ENCODE measurements around the gene CRELD2.

The CRELD2 gene

DNA sequence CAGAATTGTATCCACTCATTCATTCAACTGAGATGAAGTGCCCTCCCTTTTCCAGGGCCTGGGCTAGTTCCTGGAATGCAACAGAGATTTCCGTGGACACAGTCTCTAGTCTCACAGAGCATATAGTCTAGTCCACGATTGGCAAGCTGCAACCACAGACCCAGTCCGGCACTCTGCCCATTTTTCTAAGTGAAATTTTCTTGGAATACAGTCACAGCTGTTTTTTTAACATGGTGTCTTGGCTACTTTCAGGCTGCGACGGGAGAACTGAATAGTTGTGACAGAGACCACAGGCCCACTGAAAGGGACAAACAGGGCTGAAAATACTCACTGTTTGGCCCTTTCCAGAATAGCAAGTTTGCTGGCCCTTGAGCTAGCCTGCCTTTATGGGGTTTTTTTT is 29.4 kb upstream of the CRELD2 start:
- DNase-seq: no peak

DNA sequence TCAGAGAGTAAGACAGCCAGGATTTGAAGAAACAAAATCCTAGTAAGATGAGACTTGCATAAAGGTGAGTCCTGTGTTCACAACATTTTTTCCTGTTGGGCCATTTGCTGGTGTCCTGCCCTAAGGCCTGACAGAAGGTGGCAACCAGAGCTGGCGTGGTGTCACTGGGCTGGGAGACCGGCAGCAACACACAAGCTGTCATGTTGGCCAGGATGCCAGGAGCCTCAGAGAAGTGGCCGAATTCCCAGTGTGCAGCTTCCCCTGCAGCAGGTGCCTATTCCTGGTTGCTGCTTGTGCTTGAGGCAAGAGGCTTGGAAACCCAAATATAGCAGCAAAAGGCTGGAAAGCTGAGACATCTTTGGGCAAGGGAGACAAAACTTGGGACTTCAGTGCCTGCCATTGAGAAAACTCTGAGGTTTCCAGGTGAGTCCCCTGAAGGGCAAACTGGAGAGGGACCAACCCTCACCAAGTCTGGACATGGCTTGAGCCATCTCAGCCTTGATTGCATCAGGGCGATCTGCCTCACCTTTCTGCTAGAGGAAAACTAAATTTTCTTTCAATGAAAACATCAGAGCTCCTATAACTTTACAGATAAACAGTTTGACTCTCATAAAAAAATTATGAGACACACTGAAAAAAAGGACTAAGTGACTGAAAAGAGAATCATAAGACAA is 26.1 kb upstream of the CRELD2 start:
- no peak for DNase-seq

DNA sequence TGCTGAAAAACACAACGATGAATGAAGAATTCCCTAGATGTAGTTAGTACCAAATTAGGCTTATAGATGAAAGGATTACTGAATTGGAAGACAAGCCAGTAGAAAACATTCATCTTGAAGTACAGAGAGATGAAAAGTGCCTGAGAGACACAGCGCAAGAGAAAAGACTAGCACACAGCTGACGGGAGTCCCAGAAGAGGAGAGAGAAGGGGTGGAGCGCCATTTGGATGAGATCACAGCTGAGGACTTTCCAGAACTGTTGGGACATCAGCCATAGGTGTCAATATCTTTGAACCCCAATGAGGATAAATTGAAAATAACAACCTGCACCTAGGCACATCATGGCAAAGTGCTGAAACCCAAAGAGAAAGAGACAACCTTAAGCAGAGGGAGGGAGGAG is 25.4 kb upstream of the CRELD2 start:
- no peak for DNase-seq

DNA sequence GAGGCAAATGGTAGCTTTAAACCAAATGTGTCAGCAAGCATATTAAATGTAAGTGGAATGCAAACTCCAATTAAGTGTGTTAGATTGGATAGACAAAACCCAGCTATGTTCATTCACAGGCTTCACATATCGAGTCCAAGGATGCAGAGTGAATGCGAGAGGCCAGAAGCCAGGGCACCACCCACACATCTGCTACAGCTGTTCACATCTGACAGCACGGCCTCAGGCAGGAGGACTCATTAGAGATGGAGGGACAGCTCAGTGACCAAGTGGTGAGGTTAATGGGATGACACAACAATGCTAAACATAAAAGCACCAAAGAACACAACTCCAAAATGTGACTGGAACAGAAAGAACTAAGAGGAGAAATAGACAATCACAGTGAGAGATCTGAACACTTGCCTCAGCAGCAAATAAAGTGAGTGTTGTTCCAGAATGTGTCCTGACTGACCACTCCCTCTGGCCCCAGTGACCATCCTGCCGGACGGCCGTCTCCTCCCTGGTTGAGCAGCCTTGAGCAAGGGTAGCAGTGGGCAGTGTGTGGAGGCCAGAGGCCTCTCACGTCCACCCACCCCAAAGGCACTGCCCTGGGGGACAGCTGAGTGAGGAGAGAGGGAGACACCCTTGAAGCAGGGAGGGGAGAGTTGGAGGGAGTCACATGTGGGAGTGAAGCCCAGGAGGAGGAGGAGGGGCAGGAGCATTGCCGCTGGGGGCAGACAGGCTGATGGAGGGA is 23.9 kb upstream of the CRELD2 start:
- DNase-seq: no peak

DNA sequence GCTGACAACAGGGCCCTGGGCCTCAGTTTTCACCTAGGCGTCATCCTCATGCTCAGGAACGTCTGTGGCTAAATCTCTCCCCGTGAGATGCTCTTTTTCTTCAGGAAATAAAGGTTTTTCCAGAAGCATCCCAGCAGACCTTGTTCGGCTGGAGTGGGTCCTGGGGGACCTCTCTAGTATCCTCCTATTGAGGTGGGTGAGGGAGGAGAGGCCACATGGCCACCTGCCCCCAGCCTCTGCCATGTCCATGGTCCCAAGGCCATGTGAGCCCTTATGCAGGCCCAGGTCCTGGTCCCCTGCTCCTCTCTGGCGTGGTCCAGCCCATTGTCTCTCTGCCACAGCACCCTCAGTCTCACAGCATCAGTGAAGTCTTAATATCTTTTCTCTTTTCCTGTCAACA is 22.2 kb upstream of the CRELD2 start:
- no peak for DNase-seq

DNA sequence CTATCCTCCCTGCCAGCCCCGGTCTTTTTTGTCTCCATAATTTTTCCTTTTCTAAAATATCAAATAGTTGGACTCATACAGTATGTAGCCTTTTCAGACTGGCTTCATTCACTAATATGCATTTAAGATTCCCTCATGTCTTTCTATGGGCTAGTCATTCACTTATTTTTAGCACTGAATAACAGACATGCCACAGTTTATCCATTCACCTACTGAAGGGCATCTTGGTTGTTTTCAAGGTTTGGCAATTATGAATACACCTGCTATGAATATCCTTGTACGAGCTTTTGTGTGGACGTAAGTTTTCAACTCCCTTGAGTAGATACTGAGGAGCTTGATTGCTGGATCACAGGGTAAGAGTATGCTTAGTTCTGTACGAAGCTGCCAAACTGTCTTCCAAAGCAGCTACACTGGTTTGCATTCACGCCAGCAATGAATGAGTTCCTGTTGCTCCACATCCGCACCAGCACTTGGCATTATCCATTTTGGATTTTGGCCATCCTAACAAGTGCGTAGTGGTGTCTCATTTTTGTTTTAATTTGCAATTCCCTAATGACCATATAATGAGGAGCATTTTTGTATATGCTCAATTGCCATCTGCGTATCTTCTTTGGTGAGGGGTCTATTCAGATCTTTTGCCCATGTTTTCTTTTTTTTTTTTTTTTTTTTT is 21.3 kb upstream of the CRELD2 start:
- DNase-seq: no peak

DNA sequence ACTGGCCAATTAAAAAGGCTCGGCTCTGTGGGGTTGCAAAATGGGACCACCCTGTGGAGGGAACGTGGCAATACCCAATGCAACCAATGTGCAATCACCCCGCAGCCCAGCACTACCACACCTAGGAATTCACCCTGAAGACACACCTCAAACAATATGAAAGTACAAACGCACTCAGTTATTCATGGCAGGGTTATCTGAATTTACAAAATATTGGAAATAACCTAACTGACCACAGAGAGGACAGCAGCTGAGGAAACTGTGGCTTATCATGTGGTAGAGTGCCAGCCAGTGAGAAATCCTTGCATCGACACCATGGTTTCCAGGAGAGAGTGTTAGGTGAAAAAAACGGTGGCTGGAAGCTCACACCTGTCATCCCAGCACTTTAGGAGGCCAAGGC is 18.9 kb upstream of the CRELD2 start:
- DNase-seq: no peak

DNA sequence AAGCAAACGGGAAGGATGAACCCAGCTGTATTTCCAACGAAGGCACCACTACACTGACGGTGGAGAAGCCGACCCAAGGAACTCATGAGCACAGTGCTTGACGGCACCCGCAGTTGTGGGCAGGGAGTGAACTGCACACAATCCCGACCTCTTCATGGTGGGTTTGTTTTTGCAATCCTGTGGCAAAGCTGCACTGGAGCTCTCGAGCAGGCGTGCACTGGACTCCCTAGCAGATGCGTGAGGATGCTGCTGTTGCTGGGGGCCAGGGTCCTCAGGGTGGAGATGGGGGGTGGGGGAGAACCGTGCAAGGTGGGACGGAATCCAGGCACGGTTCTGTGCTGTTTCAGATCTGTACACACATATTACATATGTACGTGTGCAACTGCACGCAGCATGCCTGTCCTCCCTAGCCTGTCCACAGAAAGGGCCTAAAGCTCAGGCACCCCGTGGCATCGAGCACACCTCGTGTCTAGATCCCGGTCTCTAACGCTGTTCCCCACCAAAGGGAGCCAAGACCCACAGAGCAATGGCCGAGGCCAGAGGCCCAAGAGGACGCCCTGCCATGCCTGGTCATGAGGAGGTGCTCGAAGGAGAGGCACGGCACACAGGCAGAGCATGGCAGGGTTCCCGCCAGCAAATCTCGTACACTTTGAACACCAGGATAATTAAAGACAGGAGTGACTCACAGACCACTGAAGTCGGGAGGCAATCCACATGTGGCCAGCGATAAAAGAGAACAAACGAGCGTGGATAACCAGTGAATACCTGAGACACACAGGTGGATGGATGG is 17.8 kb upstream of the CRELD2 start:
- no peak for DNase-seq

DNA sequence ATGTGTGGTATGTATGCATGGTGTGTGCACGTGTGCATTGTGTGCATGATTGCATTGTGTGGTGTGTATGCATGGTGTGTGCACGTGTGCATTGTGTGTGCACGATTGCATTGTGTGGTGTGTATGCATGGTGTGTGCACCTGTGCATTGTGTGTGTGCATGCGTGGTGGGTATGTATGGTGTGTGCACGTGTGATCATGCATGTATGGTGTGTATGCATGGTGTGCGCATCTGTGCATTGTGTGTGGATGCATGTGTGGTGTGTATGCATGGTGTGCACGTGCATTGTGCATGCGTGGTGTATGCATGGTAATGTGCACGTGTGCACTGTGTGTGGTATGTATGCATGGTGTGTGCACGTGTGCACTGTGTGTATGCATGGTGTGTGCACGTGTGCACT is 17.0 kb upstream of the CRELD2 start:
- DNase-seq: no peak

DNA sequence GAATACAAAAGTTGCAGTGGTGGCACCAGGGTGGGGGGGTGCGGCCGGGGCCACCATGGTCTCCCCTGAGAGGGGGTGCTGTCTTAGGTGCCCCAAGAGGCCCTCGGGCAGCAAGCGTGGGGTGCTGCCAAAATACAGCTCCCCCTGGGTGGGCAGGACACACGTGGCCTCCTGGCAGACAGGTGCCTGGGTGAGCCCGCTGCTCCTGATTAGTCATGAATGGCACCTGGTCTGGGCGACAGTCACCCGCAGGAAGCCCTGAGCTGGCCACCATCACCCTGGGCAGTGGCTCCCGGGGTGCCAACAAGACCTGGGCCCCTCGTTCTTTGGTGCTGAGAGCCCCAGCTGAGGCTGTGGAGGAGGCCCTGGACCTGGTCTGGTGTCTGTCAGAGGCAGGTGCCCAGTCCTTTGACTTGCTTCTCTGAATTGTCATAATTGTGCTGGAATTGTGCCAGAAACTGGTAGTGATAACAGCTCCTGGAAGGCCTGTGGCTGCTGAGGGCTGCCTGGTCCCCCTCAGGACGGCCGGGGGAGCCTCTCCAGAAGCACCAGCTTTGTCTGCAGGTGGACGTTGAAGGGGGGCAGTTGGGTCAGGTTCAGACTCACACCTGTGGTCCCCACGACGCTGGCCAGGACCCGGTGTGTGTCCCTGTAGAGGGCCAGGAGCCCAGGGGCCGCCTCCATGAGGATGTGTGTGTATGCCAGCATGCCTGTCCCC is 15.0 kb upstream of the CRELD2 start:
- no peak for DNase-seq

DNA sequence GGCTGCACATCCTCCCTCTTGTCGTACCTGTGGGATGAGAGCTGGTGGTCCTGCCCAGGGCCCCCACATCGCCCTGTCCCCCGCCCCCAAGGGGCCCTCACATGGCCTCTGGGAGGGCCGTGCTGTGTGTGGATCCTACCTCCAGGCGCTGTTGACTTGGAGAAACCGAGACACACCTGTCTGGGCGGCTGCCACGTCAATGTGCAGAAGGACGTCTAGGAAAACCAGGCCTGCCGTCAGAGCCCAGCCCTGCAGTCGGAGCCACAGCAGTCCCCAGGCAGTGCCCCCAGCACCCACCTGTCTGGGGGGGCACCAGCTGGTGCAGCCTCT is 14.4 kb upstream of the CRELD2 start:
- DNase-seq: no peak

DNA sequence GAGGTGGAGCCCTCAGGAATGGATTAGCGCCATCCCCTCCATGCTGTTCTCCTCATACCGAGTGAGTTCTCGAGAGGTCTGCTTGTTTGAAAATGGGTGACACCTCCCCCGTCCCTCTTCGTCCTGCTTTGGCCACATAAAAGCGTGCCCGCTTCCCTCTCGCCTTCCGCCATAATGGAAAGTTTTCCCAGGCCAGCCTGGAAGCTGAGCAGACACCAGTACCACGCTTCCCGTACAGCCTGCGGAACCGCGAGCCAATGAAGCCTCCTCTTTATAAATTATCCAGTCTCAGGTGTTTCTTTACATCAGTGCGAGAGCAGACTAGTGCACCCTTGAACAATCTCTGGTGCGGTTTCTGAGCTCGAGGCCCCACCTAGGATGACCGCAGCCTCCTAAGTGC is 13.0 kb upstream of the CRELD2 start:
- DNase-seq: no peak

DNA sequence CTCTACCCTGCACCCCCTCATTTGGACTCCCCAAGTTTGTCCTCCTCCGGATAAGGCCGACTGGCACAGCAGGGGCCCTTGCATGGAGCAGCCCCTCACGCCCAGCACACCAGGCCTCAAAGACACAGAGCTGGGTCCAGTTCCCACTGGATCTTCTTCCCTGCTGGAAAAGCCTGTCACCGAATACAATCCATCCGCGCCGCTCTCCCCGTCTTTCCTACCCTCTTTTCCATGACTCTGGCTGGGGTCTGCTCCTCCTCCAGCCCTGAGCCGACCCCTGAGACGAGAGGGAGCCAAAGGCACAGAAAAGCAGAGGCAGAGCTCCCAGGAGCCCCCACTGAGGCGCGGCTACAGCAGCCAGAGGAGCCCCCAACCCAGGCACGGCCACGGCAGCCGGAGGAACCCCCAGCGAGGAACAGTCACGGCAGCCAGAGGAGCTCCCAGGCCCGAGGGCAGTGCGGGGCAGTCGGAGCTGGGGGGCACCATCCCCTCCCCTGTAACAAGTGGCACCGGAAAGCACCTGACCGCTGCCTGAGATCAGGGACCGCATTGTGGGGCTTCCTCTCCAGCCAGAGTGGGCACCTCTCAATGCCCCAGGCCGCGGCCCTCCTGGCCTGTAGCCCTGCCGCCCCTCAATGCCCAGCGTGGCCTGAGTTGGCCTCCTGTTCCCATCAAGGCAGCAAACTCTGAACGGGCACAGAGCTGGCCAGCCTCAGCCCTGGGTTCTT is 12.2 kb upstream of the CRELD2 start:
- no peak for DNase-seq

DNA sequence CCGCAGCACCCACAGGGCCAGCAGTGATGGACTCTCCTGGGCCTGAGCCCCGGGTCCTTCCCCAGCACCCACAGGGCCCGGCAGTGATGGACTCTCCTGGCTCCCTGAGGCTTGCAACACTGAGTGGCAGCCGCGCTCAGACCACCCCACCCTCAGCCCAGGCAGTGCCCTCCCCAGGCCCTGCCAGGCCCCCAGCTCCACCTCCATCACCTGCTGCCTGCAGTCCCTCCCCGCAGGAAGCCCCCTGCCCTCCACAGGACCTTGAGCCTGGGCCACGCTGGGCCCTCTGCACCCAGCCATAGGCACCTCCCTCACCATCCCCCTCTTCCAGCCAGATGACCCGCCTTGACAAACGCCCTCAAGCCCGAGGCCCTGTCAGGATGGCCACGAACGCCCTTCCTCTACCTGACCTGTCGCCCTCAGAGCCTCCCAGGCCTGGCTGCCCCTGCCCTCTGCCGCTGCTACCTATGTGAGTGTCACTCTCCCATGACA is 11.6 kb upstream of the CRELD2 start:
- peak; percentile 25 for DNase-seq

DNA sequence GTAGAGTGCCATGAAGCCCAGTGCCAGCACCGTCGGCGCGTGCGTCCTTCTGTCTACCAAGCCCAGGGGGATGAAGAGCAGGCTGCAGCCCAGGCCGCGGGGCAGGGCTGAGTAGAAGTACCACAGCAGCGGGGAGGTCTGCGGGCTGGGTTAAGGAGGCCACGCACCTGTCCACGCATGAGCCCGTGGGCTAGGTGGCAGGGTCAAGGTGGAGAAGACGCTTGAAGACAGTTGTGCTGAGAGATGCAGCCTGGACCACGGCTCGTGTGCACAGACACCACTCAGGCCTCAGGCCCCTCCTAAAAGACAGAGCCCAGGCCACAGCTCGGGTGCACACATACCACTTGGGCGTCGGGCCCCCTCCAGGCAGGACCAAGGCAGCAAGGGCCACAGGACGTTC is 10.6 kb upstream of the CRELD2 start:
- DNase-seq: peak; percentile 13

DNA sequence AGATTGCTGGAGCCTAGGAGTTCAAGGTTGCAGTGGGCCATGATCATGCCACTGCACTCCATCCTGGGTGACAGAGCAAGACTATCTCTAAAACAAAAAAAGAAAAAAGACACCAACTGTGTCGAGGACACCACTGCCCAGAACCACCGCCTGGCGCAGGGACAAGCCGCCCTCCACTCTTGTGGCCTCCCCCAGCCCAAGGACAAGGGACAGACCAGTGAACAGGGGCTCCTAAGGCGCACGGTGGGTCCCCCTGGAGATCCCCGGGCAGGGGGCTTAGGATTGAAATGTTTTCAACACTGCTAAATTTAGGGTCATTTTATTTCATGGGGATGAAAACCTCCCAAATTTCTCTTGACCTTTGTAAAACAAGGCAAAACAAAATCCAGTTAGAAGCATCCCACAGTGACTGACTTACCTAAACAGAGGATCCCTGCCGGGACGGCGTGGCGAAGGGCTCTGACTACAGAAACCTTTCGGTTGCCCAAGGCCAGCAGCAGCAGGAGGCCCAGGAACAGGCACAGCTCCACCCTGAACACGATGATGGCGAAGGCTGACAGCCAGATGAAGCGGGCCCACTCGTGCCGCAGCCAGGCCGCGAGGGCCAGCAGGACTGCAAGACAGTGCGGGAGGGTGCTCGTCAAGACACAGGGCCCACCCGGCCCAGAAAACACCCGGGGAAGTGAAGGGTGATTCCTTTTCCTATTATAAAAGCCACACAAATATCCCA is 8.8 kb upstream of the CRELD2 start:
- no peak for DNase-seq

DNA sequence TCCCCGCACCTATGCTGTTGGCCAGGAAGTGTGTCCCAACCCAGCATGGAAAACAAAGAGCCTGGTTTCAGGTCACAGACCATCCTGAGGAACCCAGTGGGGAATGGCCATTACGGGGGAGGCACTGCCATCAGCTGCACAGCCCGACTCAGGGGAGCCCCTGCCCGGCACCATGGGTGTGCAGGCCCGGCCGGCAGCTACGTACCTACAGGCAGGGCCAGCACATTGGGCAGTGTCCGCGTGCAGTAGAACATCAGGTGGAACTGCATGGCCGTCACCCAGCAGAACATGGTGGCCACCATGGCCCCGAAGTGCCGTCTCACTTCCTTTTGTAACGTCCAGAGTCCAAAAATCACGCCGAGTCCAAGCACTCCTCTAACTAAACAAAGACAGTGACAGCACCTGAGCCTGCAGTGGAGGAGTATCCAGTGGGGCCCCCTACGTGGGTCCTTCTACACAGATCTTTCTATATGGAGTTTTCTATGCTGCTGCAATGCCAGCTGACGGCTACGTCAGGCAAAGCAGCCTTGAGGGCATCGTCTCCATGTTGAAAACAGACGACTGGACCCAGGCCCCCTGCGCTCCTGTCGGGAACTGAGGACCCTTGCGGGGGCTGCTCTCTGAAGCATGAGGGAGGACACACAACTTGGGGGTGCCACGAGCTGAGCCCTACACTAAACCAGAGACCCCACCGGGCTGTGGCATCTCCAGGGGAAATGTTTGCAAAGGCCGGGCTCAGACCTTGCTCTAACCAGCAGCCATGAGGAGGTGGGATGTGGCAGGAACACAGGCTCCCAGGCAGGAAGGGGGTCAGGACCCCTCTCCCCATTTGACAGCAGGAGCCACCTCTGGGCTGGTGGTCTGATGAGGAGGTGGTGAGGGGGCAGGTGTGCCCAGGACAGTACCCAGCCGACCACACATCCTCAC is 7.9 kb upstream of the CRELD2 start:
- no peak for DNase-seq

DNA sequence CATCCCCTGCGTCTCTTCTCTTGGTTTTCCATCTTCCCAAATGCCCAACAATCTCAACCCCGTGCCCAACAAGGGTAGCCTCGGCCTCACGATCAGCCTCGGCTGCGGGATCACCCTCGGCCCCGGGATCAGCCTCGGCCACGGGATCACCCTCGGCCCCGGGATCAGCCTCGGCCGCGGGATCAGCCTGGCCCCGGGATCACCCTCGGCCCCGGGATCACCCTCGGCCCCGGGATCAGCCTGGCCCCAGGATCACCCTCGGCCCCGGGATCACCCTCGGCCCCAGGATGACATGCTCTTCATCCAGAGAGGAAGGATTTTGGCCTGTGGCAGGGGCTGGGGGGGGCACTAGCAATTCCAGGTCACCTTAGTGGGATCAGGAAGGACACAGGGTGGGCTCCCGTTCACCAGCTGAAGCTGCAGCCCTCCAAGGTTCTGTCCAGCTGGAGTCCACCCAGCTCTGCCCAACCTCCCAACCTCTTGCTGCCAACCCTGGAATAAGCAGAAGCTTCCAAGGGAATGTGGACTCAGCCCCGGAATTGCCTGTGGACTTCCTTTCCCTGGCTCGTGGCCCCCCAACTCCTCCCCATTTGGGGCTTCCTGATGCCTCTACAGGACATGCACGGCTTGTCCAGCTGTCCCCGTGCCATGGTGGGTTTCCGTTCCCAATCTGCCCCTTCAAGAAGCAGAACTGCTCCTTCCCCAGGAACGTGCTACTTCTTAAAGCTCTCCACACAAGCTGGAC is 6.4 kb upstream of the CRELD2 start:
- peak; percentile 18 for DNase-seq

DNA sequence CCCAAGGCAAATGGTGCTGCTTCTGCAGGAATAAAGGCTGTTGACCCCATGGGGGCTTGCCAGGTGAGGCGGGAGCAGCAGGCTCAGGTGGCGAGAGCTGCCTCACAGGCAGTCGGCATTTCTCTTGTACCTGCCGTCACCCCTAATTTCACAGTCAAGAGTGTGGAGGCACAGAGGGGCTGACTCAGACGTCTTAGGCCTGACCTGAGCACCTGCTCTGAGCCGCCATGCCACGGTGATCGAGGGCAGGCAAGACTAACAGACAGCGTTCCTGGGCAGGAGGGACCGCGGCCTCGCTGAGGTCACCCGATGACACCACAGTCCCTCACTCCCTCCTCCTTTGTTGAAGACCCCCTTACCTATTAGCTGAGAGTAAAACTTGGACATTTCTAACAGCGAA is 5.4 kb upstream of the CRELD2 start:
- peak; percentile 10 for DNase-seq
